22Rv1 (cell line): ENCODE measurements around the gene OPRD1.

Source experiments
- CTCF ChIP-seq: fragments of 450-650 bp; IDR thresholded peaks from 2 replicates; pipeline ENCODE4 v1.5.1; 2017; ENCODE audit warnings: mild to moderate bottlenecking
- ZFX ChIP-seq: fragments of 450-650 bp; IDR thresholded peaks from 2 replicates; pipeline ENCODE4 v1.6.1; 2017; ENCODE audit warnings: antibody characterized with exemption, borderline replicate concordance

- no peak for TF ChIP-seq ZFX
- TF ChIP-seq CTCF = no peak
Observed at GRCh38 chr1:28804071-28804470, 7.9 kb upstream of the OPRD1 start.
